Activated T-cell treated with anti-CD3 and anti-CD28 coated beads, Interleukin-2, amount 50 U/mL, for 4 hours (primary cell): ENCODE measurements around the gene IFNA1. TPM values are rescaled to one million over a fixed set of nuclear protein-coding genes. Genes with fewer than 3 reads are reported as not detected.
A peak's percentile ranks its signal among the peaks of the same experiment; 100 is the strongest.

ENCODE experiments used
- ATAC-seq, 2 donors: fragments of 200-7000 bp; cut with Tn5 transposase; one replicate each; pipeline ENCODE4 v1.10.0; 2021
- DNase-seq: peaks from one replicate; pipeline ENCODE4 v3.0.0-alpha.2; 2020
- H3K27me3 Mint-ChIP-seq: one replicate; pipeline ENCODE4 v1.8.0; 2021; ENCODE audit warnings: low read depth, mixed read lengths
- H3K36me3 Mint-ChIP-seq: one replicate; pipeline ENCODE4 v1.8.0; 2022; ENCODE audit warnings: mixed read lengths; ENCODE audit not compliant: insufficient read depth
- H3K4me1 Mint-ChIP-seq: one replicate; pipeline ENCODE4 v1.8.0; 2021; ENCODE audit warnings: low read depth, mixed read lengths
- H3K4me3 Mint-ChIP-seq: one replicate; pipeline ENCODE4 v1.8.0; 2021; ENCODE audit warnings: mild to moderate bottlenecking, moderate library complexity, mixed read lengths
- H3K9me3 Mint-ChIP-seq: one replicate; pipeline ENCODE4 v1.8.0; 2021; ENCODE audit warnings: mixed read lengths
- total RNA-seq, 3 donors: library from RNA; stranded (reverse); gene quantifications; one replicate each; pipeline ENCODE4 v1.2.1, GENCODE V29; 2021

Gene IFNA1
- not detected for total RNA-seq

- H3K4me3 Mint-ChIP-seq, result no peak within 1 kb of the TSS
Measured at GRCh38 chr9:21440139-21440538, at the start of gene IFNA1. TSS of gene IFNA1 (plus strand) at chr9:21440439. CDS start at chr9:21440508, 69 bp downstream.

DNA sequence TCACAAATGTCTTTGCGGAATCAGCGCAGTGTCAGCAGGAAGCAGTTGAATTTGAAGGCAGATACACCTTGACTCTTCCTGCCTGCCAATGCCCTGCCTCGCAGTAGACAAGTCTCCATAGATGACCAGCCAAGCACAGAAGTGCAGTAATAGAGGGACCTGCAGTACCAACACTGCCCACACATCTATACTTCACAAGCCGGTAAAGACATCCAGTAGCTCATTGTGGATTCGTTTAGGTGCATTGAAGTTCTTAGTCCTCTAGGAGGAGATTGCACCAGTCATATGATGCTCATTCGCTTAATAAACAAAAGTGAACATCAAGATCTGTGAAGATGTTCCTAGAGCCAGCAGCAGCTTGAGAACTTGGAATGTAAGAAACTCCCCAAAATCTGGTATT lies 48.0 kb upstream of the IFNA1 start:
- Mint-ChIP-seq H3K27me3 (peaks cover 70% of the 10 kb centered on the region), H3K36me3 (no peaks in the 10 kb centered on the region), H3K4me1 (peaks cover 8% of the 10 kb centered on the region), H3K9me3 (no peaks in the 10 kb centered on the region), H3K4me3 (no peak overlapping the region)
- DNase-seq, result no peak
- ATAC-seq, result peak; percentile 59 to 68

More at GRCh38 chr9:21440139-21440538, at the start of gene IFNA1:
- peaks cover 5% of the 10 kb centered on the region for H3K27me3 Mint-ChIP-seq
- H3K36me3 Mint-ChIP-seq, result no peaks in the 10 kb centered on the region
- H3K4me1 Mint-ChIP-seq, result peaks cover 14% of the 10 kb centered on the region
- no peak for DNase-seq
- ATAC-seq, result no peak
- H3K9me3 Mint-ChIP-seq, result no peaks in the 10 kb centered on the region

DNA sequence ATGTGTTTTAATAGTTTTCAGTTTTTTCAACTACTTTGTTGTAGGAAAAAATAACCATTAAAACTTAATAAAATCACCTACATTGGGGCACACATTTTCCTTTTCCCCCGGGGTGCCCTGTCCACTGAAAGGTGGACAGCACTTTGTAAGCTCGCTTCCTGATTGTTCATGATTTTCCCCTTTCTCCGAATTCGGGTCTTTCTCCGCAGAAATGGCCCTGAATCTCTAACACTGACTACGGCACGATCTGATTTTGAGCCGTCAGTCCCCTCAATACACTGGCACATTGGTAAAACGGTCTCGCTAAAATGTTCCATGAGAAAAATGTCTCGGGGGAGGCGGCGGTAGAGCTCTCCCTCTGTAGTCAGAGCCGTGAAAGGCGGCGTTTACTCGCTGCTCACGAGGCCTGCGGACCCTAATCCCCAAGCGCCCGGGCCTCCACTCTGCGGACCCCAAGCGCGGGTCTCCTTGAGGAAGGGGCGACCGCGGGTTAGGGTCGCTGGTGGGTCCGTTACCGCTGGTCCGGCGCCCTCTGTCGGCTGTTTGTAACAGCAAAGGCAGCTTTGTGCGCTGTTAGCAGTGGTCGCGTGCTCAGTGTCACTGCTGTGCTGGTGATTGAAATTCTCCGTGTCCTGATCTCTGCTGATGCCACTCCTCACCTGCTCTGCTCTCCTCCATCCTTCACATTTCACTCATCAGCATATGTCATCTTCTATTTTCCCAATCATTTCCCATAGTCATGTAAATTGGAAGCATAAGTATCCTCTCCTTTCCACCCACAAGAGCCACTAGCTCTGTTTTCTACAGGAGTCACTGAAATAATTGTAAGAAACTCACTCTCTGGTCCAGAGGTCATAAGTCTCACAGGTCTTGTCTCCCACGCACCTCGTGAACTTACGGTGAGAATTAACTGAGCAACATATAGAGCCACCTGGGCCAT lies 44.2 kb upstream of the IFNA1 start:
- H3K27me3 Mint-ChIP-seq, result peaks cover 65% of the 10 kb centered on the region
- ATAC-seq, result peak; percentile 73 to 81

GRCh38 chr9:21398955-21399489 lies 41.2 kb upstream of the IFNA1 start:
- Mint-ChIP-seq H3K4me3 (no peak overlapping the region), H3K4me1 (peaks cover 18% of the 10 kb centered on the region), H3K27me3 (peaks cover 61% of the 10 kb centered on the region), H3K9me3 (no peaks in the 10 kb centered on the region), H3K36me3 (no peaks in the 10 kb centered on the region)
- ATAC-seq, result no peak
- DNase-seq, result no peak

More for the DNA sequence above, 44.2 kb upstream of the IFNA1 start:
- peak; percentile 59 for DNase-seq
- H3K36me3 Mint-ChIP-seq, result no peaks in the 10 kb centered on the region
- peaks cover 10% of the 10 kb centered on the region for H3K4me1 Mint-ChIP-seq
- H3K9me3 Mint-ChIP-seq, result no peaks in the 10 kb centered on the region
- H3K4me3 Mint-ChIP-seq, result peak overlapping the region; percentile 74

- H3K27me3 Mint-ChIP-seq, result peaks cover 66% of the 10 kb centered on the region
- no peak overlapping the region for H3K4me3 Mint-ChIP-seq
- no peaks in the 10 kb centered on the region for H3K9me3 Mint-ChIP-seq
- H3K4me1 Mint-ChIP-seq, result peaks cover 18% of the 10 kb centered on the region
- DNase-seq (no peak), ATAC-seq (no peak)
- H3K36me3 Mint-ChIP-seq, result no peaks in the 10 kb centered on the region
Measured at GRCh38 chr9:21399956-21400355, 40.3 kb upstream of the IFNA1 start.

DNA sequence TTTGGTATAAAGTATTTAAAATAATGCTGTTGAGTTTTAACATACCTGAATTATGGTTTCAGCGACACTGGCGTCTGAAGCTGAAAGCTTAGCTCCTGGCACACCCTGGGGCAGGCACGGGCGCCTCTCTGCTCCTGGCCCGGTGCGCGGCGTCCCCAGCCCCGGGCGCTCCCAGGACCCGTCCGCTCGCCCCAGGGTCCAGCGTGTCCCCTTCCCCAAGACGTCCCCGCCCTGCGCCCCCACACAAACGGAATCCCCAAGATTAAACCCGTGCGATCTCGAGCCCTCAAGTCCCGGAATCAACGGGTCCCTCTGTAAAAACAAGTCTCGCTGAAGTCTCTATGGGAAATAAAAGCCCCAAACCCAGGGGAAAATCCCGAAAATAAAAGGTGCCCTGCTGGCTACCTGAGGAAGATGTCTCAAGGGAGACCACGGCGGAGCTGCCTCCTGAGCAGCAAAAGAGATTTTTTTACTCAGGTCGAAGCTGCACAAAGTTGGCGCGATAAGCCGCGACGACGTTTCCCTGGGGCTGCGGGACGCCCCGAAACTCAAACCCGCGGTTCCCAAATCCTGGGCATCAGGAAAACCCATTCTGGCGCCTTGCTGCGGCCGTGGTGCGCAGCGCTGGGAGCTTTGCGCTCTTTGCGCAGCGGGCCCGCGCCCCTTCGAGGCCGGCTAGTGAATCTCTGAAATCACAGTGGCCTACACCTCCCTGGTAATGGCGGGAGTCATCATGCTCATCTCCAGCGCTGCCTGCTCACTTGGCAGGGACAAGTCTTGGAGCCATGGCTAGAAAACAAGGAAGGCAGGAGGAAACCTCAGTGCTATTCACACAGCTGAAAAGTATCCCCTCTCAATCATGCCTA lies 37.6 kb upstream of the IFNA1 start:
- Mint-ChIP-seq H3K36me3 (no peaks in the 10 kb centered on the region), H3K9me3 (no peaks in the 10 kb centered on the region), H3K4me3 (peak overlapping the region; percentile 46), H3K27me3 (peaks cover 45% of the 10 kb centered on the region), H3K4me1 (peaks cover 10% of the 10 kb centered on the region)
- ATAC-seq (peak; percentile 65 to 71), DNase-seq (no peak)

- DNase-seq (no peak), ATAC-seq (no peak)
- no peak overlapping the region for H3K4me3 Mint-ChIP-seq
- peaks cover 10% of the 10 kb centered on the region for H3K4me1 Mint-ChIP-seq
- no peaks in the 10 kb centered on the region for H3K36me3 Mint-ChIP-seq
- H3K9me3 Mint-ChIP-seq, result no peaks in the 10 kb centered on the region
- H3K27me3 Mint-ChIP-seq, result peaks cover 34% of the 10 kb centered on the region
Measured at GRCh38 chr9:21404146-21404545, 36.1 kb upstream of the IFNA1 start.

- no peak for DNase-seq
- peaks cover 11% of the 10 kb centered on the region for H3K27me3 Mint-ChIP-seq
- no peak within 1 kb of the TSS for H3K4me3 Mint-ChIP-seq
- H3K36me3 Mint-ChIP-seq, result no peaks in the 10 kb centered on the region
- no peaks in the 10 kb centered on the region for H3K9me3 Mint-ChIP-seq
- peaks cover 2% of the 10 kb centered on the region for H3K4me1 Mint-ChIP-seq
- ATAC-seq, result no peak
Measured at GRCh38 chr9:21408817-21409216, 31.4 kb upstream of the IFNA1 start, which contains the start of gene IFNA8. TSS of gene IFNA8 (plus strand) at chr9:21409117. CDS start at chr9:21409177, 60 bp downstream.

- peaks cover 2% of the 10 kb centered on the region for H3K4me1 Mint-ChIP-seq
- H3K4me3 Mint-ChIP-seq, result no peak overlapping the region
- no peaks in the 10 kb centered on the region for H3K36me3 Mint-ChIP-seq
- peaks cover 8% of the 10 kb centered on the region for H3K27me3 Mint-ChIP-seq
- ATAC-seq, result no peak
- H3K9me3 Mint-ChIP-seq, result no peaks in the 10 kb centered on the region
- no peak for DNase-seq
Measured at GRCh38 chr9:21412107-21412506, 28.1 kb upstream of the IFNA1 start.

GRCh38 chr9:21413151-21413550 lies 27.1 kb upstream of the IFNA1 start:
- ATAC-seq, result no peak

GRCh38 chr9:21413624-21414023 lies 26.6 kb upstream of the IFNA1 start:
- Mint-ChIP-seq H3K36me3 (no peaks in the 10 kb centered on the region), H3K4me1 (peaks cover 2% of the 10 kb centered on the region), H3K27me3 (peaks cover 8% of the 10 kb centered on the region), H3K4me3 (no peak overlapping the region), H3K9me3 (no peaks in the 10 kb centered on the region)
- ATAC-seq (peak; percentile 65 to 67), DNase-seq (no peak)

More at GRCh38 chr9:21413151-21413550, 27.1 kb upstream of the IFNA1 start:
- peaks cover 8% of the 10 kb centered on the region for H3K27me3 Mint-ChIP-seq
- H3K4me3 Mint-ChIP-seq, result no peak overlapping the region
- no peaks in the 10 kb centered on the region for H3K36me3 Mint-ChIP-seq
- no peaks in the 10 kb centered on the region for H3K9me3 Mint-ChIP-seq
- peaks cover 2% of the 10 kb centered on the region for H3K4me1 Mint-ChIP-seq
- no peak for DNase-seq

DNA sequence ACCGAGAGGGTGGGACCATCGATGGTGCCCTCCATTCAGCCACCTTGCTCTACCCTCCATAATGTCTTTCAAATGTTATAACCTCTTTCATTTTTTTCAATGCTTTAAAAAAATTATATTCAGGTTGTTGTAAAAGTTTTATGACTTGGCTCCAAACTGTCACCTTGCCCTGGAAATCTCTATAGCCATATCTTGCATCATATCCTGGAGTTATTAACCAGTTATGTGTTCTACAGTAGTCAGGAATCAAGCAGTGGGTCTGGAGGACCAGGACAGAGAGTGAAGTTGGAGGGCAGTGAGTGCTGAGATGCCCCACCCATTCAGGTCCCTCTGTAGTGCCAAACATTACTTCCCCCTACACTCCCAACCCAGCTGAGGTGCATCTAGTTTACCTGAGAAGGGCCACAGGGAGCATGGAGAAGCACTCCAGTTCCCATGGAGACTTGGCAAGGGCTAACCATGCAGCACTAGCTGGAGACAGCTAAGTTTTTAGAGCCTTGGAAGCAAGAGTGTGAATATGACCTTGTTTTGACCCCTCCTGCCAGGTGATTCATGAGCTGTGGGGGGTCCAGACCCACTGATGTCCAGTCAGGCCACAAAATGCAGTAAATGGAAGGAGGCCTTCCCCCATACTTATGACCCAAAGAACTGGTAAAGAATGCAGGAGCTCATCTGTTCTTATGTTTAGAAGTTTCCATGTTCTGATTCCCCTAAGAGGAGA lies 25.9 kb upstream of the IFNA1 start:
- H3K36me3 Mint-ChIP-seq, result no peaks in the 10 kb centered on the region
- H3K27me3 Mint-ChIP-seq, result peaks cover 8% of the 10 kb centered on the region
- no peak for ATAC-seq
- peaks cover 2% of the 10 kb centered on the region for H3K4me1 Mint-ChIP-seq
- H3K9me3 Mint-ChIP-seq, result no peaks in the 10 kb centered on the region
- no peak overlapping the region for H3K4me3 Mint-ChIP-seq
- DNase-seq, result no peak

GRCh38 chr9:21415493-21416267 lies 24.6 kb upstream of the IFNA1 start:
- DNase-seq (no peak), ATAC-seq (no peak)
- Mint-ChIP-seq H3K36me3 (no peaks in the 10 kb centered on the region), H3K4me3 (no peak overlapping the region), H3K27me3 (peaks cover 4% of the 10 kb centered on the region), H3K9me3 (no peaks in the 10 kb centered on the region), H3K4me1 (peaks cover 2% of the 10 kb centered on the region)
